Activated B cell treated with CpG ODN at 0.5 μM for 24 hours (primary cell): ENCODE measurements around the gene TMEM114. TPM values are rescaled to one million over a fixed set of nuclear protein-coding genes. Genes with fewer than 3 reads are reported as not detected.
"Not testable (repeated sequence)": the region's sequence is repeated elsewhere in the genome, so short reads cannot be mapped to it uniquely, and the experiment has no call there.

Source experiments
- ATAC-seq: fragments of 200-7000 bp; cut with Tn5 transposase; one replicate; pipeline ENCODE4 v1.10.0; 2021; ENCODE audit warnings: low read depth, mild to moderate bottlenecking, moderate library complexity
- CTCF ChIA-PET: fragments of 350-600 bp; sonication (Branson Sonifier 250); formaldehyde crosslinking; loops from one replicate; lab custom pipeline; 2021; ENCODE audit warnings: antibody characterized with exemption; lab: Charles Lee
- POLR2A ChIA-PET: fragments of 350-600 bp; sonication (Branson Sonifier 250); formaldehyde crosslinking; loops from one replicate; lab custom pipeline; 2021; ENCODE audit warnings: antibody characterized with exemption; lab: Charles Lee
- DNase-seq: peaks from one replicate; pipeline ENCODE4 v3.0.0; 2022
- H3K27ac Mint-ChIP-seq: one replicate; pipeline ENCODE4 v1.8.0; 2020; ENCODE audit warnings: mixed read lengths
- H3K27me3 Mint-ChIP-seq: one replicate; pipeline ENCODE4 v1.8.0; 2021; ENCODE audit warnings: mixed read lengths
- H3K36me3 Mint-ChIP-seq: one replicate; pipeline ENCODE4 v1.8.0; 2021; ENCODE audit warnings: low read depth, mixed read lengths
- H3K4me1 Mint-ChIP-seq: one replicate; pipeline ENCODE4 v1.8.0; 2021; ENCODE audit warnings: mixed read lengths
- H3K4me3 Mint-ChIP-seq: one replicate; pipeline ENCODE4 v1.8.0; 2020; ENCODE audit warnings: mild to moderate bottlenecking, mixed read lengths
- H3K9me3 Mint-ChIP-seq: one replicate; pipeline ENCODE4 v1.8.0; 2020; ENCODE audit warnings: mixed read lengths
- intact Hi-C: fragments of 100-400 bp; cut with micrococcal nuclease; formaldehyde crosslinking; loops from one replicate; pipeline ENCODE4 v1.15.1; 2024
- total RNA-seq: library from RNA; stranded (reverse); gene quantifications from 2 replicates; pipeline ENCODE4 v1.2.3, GENCODE V29; 2022
- TF ChIP-seq, protein P1 (sequence below): fragments of 200-600 bp; IDR thresholded peaks from one replicate; pipeline ENCODE4 v1.8.0; 2022; ENCODE audit warnings: antibody characterized with exemption, mild to moderate bottlenecking

TMEM114 gene
- total RNA-seq, 1 donor from 2014 or later: not detected

DNA sequence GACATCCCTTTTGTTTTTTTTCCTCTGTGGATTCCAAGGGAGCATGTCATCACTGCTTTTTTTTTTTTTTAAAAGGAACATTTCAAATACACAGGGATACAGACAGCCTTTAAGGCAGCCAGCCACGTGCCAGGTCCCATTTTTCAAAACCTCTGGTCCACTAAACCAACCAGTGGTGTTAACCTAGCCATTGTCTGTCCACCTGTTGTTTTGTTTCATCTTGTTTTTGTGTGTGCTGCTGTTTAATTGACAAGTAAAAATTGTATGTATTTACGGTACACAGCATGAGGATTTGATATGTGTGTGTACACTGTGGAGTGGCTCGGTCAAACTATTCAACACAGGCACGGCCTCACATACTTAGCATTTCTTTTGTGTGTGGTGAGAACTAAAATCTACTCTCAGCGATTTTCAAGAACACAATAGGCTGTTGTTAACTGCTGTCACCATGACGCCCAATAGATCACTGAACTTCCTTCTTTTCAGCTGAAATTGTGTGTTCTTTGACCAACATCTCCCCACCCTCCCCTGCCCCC, 19.2 kb downstream of the TMEM114 start:
- DNase-seq (no peak), ATAC-seq (no peak)
- POLR2A ChIA-PET: interaction anchor here (0.6 kb wide), 1 partner anchor 221 kb away, joined by 3 read pairs; no protein-coding TSS in a partner anchor
- peaks cover 3% of the 10 kb centered on the region for H3K4me1 Mint-ChIP-seq
- no peaks in the 10 kb centered on the region for H3K36me3 Mint-ChIP-seq
- intact Hi-C loops: no loop called here
- CTCF ChIA-PET: interaction anchor here (1.3 kb wide), 1 partner anchor 221 kb away, joined by 4 read pairs; no protein-coding TSS in a partner anchor
- TF ChIP-seq, protein P1, sequence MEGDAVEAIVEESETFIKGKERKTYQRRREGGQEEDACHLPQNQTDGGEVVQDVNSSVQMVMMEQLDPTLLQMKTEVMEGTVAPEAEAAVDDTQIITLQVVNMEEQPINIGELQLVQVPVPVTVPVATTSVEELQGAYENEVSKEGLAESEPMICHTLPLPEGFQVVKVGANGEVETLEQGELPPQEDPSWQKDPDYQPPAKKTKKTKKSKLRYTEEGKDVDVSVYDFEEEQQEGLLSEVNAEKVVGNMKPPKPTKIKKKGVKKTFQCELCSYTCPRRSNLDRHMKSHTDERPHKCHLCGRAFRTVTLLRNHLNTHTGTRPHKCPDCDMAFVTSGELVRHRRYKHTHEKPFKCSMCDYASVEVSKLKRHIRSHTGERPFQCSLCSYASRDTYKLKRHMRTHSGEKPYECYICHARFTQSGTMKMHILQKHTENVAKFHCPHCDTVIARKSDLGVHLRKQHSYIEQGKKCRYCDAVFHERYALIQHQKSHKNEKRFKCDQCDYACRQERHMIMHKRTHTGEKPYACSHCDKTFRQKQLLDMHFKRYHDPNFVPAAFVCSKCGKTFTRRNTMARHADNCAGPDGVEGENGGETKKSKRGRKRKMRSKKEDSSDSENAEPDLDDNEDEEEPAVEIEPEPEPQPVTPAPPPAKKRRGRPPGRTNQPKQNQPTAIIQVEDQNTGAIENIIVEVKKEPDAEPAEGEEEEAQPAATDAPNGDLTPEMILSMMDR: no peak
- H3K27me3 Mint-ChIP-seq: peaks cover 25% of the 10 kb centered on the region
- no peak overlapping the region for H3K4me3 Mint-ChIP-seq
- no peaks in the 10 kb centered on the region for H3K9me3 Mint-ChIP-seq
- H3K27ac Mint-ChIP-seq: no peak overlapping the region

DNA sequence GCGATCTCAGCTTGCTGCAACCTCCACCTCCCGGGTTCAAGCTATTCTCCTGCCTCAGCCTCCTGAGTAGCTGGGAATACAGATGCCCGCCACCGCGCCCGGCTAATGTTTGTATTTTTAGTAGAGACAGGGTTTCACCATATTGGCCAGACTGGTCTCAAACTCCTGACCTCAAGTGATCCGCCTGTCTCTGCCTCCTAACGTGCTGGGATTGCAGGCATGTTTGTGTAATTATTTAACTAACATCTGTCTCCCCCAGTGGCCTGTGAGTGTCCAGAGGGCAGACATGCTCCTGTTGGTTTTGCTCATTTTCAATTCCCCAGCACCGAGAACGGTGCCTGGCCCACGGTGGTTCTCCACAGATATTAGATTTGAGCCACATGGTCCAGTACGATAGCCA, 19.9 kb downstream of the TMEM114 start:
- CTCF ChIA-PET: interaction anchor here (1.3 to 2.5 kb wide), 3 partner anchors 10 to 564 kb away, joined by 3 to 7 read pairs (median 4); no protein-coding TSS in a partner anchor
- H3K36me3 Mint-ChIP-seq, H3K4me3 Mint-ChIP-seq, ATAC-seq, H3K4me1 Mint-ChIP-seq, DNase-seq, H3K9me3 Mint-ChIP-seq, POLR2A ChIA-PET, intact Hi-C loops, H3K27ac Mint-ChIP-seq: not testable (repeated sequence)
- peaks cover 18% of the 10 kb centered on the region for H3K27me3 Mint-ChIP-seq

DNA sequence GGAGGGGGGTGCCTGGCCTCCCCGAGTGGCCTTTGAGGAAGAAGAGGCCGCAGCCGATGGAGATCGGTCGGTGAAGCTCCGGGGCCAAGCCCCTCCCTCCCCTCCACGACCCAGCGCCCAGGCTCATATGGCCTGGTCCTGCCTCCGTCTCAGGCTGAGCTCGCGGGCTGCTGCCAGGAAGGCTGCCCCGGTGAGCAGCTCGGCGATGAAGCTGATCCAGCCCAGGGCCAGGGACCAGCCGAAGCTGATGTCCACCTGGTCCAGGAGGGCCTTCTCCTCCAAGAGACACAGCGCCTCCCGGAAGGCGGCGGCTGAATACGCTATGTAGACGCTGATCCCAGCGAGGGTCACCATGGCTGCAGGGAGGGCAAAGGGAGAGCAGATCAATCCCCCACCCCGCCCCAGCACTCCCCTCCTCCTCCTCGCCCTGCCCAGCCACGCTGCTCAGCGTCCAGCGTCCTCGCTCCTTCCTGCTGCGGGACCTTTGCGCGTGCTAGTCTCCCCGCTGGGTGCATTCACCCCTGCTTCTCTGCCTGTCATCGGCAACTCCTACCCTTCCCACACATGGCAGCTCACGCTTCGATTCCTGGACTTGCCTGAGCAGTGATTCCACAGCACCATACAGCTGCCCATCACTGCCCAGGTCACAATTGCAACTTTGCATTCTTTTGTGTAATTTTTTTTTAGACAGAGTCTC, 20.5 kb downstream of the TMEM114 start:
- Mint-ChIP-seq H3K27me3 (peaks cover 13% of the 10 kb centered on the region), H3K4me3 (no peak overlapping the region), H3K4me1 (peaks cover 3% of the 10 kb centered on the region), H3K27ac (no peak overlapping the region), H3K9me3 (no peaks in the 10 kb centered on the region), H3K36me3 (no peaks in the 10 kb centered on the region)
- no peak for ATAC-seq
- POLR2A ChIA-PET: no interaction called here
- no peak for DNase-seq
- TF ChIP-seq, protein P1: no peak
- intact Hi-C loops: loop anchor here (5.0 kb wide), 2 partner anchors 53 to 88 kb away; partner anchors contain the start of gene METTL22
- CTCF ChIA-PET: interaction anchor here (1.1 to 2.5 kb wide), 4 partner anchors 10 to 565 kb away, joined by 3 to 7 read pairs (median 4); no protein-coding TSS in a partner anchor

DNA sequence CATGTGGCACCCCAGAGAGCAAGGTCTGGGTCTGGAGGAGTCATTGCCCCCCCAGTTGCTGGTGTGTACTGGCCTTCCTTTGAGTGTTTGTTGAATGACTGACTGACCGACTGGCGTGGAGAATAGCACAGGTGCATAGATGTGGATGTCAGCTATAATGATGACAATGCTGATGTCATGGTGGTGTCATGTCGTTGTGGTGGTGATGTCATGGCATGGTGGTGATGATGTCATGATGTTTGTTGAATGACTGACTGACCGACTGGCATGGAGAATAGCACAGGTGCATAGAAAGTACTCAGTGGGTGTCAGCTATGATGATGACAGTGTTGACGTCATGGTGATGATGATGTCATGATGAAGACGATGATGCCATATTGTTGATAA, 22.1 kb downstream of the TMEM114 start:
- Mint-ChIP-seq H3K4me1 (peaks cover 3% of the 10 kb centered on the region), H3K27ac (no peak overlapping the region), H3K4me3 (no peak overlapping the region), H3K36me3 (no peaks in the 10 kb centered on the region), H3K27me3 (peaks cover 9% of the 10 kb centered on the region), H3K9me3 (no peaks in the 10 kb centered on the region)
- intact Hi-C loops: loop anchor here (5.0 kb wide), 2 partner anchors 54 to 89 kb away; partner anchors contain the start of gene METTL22
- no peak for DNase-seq
- POLR2A ChIA-PET: no interaction called here
- TF ChIP-seq, protein P1: no peak
- CTCF ChIA-PET: interaction anchor here (1.5 to 2.5 kb wide), 4 partner anchors 35 to 566 kb away, joined by 5 to 11 read pairs (median 6); no protein-coding TSS in a partner anchor
- no peak for ATAC-seq

DNA sequence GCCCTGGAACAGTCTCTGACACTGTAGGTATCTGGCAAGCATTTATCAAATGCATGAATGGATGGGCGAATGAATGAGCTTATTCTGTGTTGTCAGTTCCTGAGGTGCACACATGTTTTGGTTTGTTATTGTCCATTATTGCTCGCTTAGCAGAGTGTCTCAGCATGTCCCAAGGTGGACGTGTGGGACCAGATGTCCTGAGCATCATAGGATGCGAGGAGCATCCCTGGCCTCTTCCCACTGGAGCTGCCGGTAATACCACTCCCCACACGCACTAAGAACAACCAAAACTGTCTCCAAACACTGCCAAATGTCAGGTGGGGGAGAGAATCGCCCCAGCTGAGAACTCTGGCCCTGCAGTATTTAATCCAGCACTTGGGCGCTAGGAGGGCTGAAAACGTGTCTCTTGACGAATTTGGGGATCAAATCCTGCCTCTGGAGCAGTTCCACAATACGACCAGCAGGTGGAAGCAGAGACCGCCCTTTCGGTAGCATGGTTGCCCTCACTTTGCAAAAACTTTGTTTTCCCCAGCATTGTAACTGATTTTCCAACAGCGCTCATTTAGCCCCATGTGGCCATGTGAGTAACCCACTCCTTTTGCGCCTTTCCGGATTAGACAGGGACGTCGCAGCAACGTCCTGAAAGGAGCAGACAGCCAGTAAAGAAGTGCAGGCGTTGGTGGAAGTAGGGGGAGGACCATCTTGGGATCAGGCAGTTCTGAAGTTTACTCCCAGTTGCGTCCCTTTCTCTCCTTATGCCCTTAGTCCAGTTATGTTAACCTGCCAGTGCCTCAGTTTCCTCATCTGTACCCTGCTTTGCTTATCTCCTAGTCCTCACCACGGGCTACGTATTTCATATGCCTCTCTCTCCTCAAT, 22.7 kb downstream of the TMEM114 start:
- H3K27me3 Mint-ChIP-seq: peaks cover 6% of the 10 kb centered on the region
- TF ChIP-seq, protein P1: peak; percentile 88
- intact Hi-C loops: loop anchor here (1.0 to 5.0 kb wide), 10 partner anchors 55 to 1942 kb away; partner anchors contain the start of genes METTL22, PMM2 and TMEM186
- peaks cover 3% of the 10 kb centered on the region for H3K4me1 Mint-ChIP-seq
- no peaks in the 10 kb centered on the region for H3K36me3 Mint-ChIP-seq
- CTCF ChIA-PET: interaction anchor here (0.6 to 1.9 kb wide), 6 partner anchors 35 to 567 kb away, joined by 3 to 11 read pairs (median 5); partner anchors contain the start of genes PMM2 and TMEM186
- ATAC-seq (peak; percentile 94), DNase-seq (peak; percentile 64)
- H3K4me3 Mint-ChIP-seq: no peak overlapping the region
- POLR2A ChIA-PET: interaction anchor here (0.6 kb wide), 1 partner anchor 308 kb away, joined by 3 read pairs; no protein-coding TSS in a partner anchor
- H3K27ac Mint-ChIP-seq: no peak overlapping the region
- no peaks in the 10 kb centered on the region for H3K9me3 Mint-ChIP-seq
